MM.1S (cell line): ENCODE data around the gene PRKCE.

Experiments
- DNase-seq: peaks from one replicate; pipeline ENCODE4 v3.0.0-alpha.2; 2015
- H2AFZ ChIP-seq: fragments of 300-600 bp; sonication (generic); 2 replicates; pipeline ENCODE4 v1.6.0; 2016; ENCODE audit warnings: antibody characterized with exemption, low read length
- H3F3A ChIP-seq: fragments of 300-600 bp; sonication (generic); 2 replicates; pipeline ENCODE4 v1.6.1; 2016; ENCODE audit warnings: mild to moderate bottlenecking, antibody characterized with exemption, low read length, moderate library complexity, mixed read lengths; ENCODE audit not compliant: insufficient read depth
- H3K27ac ChIP-seq: fragments of 300-600 bp; sonication (generic); 2 replicates; pipeline ENCODE4 v1.5.1; 2016; ENCODE audit warnings: mild to moderate bottlenecking, low read length
- H3K27me3 ChIP-seq: fragments of 300-600 bp; sonication (generic); replicated peaks from 2 replicates; pipeline ENCODE4 v1.6.0; 2016; ENCODE audit warnings: low read length; ENCODE audit not compliant: insufficient read depth
- H3K36me3 ChIP-seq: fragments of 300-600 bp; sonication (generic); replicated peaks from 2 replicates; pipeline ENCODE4 v1.6.1; 2016; ENCODE audit warnings: mild to moderate bottlenecking, low read length, mixed read lengths; ENCODE audit not compliant: insufficient read depth
- H3K4me1 ChIP-seq: fragments of 300-600 bp; sonication (generic); 2 replicates; pipeline ENCODE4 v1.6.1; 2016; ENCODE audit warnings: low read length, mixed read lengths
- H3K4me2 ChIP-seq: fragments of 300-600 bp; sonication (generic); 2 replicates; pipeline ENCODE4 v1.6.0; 2016; ENCODE audit warnings: low read depth, low read length
- H3K4me3 ChIP-seq: fragments of 300-600 bp; sonication (generic); 2 replicates; pipeline ENCODE4 v1.5.1; 2016; ENCODE audit warnings: low read length, mixed read lengths
- H3K79me2 ChIP-seq: fragments of 300-600 bp; sonication (generic); 2 replicates; pipeline ENCODE4 v1.6.1; 2016; ENCODE audit warnings: mixed run types, low read length, mixed read lengths
- H3K9ac ChIP-seq: fragments of 300-600 bp; sonication (generic); 2 replicates; pipeline ENCODE4 v1.6.1; 2016; ENCODE audit warnings: low read length, mixed read lengths
- H3K9me2 ChIP-seq: fragments of 300-600 bp; sonication (generic); replicated peaks from 2 replicates; pipeline ENCODE4 v1.6.1; 2016; ENCODE audit warnings: mild to moderate bottlenecking, low read length, mixed read lengths; ENCODE audit not compliant: insufficient read depth
- H3K9me3 ChIP-seq: fragments of 300-600 bp; sonication (generic); replicated peaks from 2 replicates; pipeline ENCODE4 v1.6.1; 2016; ENCODE audit warnings: mild to moderate bottlenecking, low read length, mixed read lengths; ENCODE audit not compliant: insufficient read depth
- H4K20me1 ChIP-seq: fragments of 300-600 bp; sonication (generic); 2 replicates; pipeline ENCODE4 v1.6.1; 2016; ENCODE audit warnings: mild to moderate bottlenecking, low read length, moderate library complexity, mixed read lengths; ENCODE audit not compliant: insufficient read depth
- EZH2 ChIP-seq: fragments of 300-600 bp; sonication (generic); optimal IDR thresholded peaks from 2 replicates; pipeline ENCODE3; 2017; ENCODE audit warnings: low read depth, mild to moderate bottlenecking, antibody characterized with exemption, low read length, mixed read lengths
- EZH2phosphoT487 ChIP-seq: fragments of 300-600 bp; sonication (generic); IDR thresholded peaks from 2 replicates; pipeline ENCODE4 v1.6.1; 2018; ENCODE audit warnings: antibody characterized with exemption, low read length
- TF ChIP-seq, protein P1 (sequence below): fragments of 300-600 bp; sonication (generic); IDR thresholded peaks from 2 replicates; pipeline ENCODE4 v1.5.1; 2016; ENCODE audit warnings: antibody characterized with exemption, low read length, mixed read lengths

The PRKCE gene

DNA sequence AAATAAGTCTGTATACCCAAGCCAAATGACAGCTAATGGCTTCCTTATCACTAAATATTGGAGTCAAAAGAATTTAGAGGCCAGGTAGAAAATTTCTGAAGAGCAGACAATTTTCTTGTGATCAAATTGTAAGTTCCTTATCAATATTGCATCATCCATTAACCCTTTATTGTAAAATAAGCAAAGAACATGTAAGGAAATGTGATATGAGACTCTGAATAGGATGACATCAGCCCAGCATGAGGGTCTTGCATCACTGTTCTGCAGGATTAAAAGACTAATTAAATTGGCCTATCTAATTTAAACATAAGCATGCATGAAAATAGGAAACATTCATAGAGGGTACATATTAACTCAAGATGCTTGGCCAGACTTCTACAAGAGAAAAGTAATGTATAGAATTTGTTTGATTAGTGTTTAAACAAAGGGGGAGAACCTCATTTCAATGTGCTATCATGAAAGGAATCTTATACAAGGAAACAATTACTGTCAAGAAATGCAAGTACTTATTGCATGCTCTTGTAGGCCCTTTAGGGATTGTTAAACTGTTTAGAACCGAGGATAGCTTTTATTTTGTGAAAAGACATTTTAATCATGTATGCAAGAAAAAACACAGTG is 302.9 kb downstream of the PRKCE start:
- H3K27ac ChIP-seq = no peak overlapping the region
- H3K4me1 ChIP-seq = peaks cover 15% of the 10 kb centered on the region
- H3K9me3 ChIP-seq = no peaks in the 10 kb centered on the region
- DNase-seq = no peak
- H3K9me2 ChIP-seq = no peaks in the 10 kb centered on the region
- H3K4me3 ChIP-seq = no peak overlapping the region
- peaks cover 8% of the 10 kb centered on the region; the same call in 1 of the 2 replicates for H3F3A ChIP-seq
- H3K79me2 ChIP-seq = no peaks in the 10 kb centered on the region
- no peak overlapping the region for H2AFZ ChIP-seq
- TF ChIP-seq, protein P1, sequence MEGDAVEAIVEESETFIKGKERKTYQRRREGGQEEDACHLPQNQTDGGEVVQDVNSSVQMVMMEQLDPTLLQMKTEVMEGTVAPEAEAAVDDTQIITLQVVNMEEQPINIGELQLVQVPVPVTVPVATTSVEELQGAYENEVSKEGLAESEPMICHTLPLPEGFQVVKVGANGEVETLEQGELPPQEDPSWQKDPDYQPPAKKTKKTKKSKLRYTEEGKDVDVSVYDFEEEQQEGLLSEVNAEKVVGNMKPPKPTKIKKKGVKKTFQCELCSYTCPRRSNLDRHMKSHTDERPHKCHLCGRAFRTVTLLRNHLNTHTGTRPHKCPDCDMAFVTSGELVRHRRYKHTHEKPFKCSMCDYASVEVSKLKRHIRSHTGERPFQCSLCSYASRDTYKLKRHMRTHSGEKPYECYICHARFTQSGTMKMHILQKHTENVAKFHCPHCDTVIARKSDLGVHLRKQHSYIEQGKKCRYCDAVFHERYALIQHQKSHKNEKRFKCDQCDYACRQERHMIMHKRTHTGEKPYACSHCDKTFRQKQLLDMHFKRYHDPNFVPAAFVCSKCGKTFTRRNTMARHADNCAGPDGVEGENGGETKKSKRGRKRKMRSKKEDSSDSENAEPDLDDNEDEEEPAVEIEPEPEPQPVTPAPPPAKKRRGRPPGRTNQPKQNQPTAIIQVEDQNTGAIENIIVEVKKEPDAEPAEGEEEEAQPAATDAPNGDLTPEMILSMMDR = no peak
- TF ChIP-seq EZH2phosphoT487 = no peak
- TF ChIP-seq EZH2 = no peak
- H3K27me3 ChIP-seq = no peaks in the 10 kb centered on the region
- no peak overlapping the region for H3K4me2 ChIP-seq
- no peaks in the 10 kb centered on the region for H3K36me3 ChIP-seq
- no peak overlapping the region for H3K9ac ChIP-seq
- H4K20me1 ChIP-seq = no peaks in the 10 kb centered on the region

DNA sequence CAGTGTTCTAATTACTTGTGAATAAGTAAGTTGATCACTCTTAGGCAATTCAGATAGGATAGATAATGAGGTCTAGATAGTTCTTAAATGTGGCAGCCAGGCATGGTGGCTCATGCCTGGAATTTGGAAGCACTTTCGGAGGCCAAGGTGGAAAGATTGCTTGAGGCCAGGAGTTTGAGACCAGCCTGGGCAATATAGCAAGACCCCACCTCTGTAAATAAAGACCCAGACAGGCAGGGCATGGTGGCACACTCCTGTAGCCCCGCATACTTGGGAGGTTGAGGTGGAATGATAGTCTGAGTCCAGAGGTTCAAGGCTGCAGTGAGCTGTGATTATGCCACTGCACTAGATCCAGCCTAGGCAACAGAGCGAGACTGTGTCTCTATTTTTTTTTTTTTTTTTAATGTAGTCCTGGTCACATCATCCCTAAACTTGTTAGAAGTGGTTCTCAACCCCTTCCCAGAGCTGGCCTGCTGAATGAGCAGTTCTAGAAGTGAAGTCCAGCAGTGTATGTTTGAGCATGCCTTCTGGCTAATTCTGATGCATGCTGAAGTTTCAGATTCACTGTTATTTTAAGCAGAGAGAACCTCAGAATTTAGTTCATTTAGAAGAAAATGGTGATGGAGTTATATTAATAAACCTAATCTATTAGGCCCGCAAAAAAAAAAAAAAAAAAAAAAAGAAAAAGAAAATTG is 306.2 kb downstream of the PRKCE start:
- H3K4me3 ChIP-seq = no peak overlapping the region
- H3K9ac ChIP-seq = no peak overlapping the region
- peak overlapping the region; percentile 42; the same call in 1 of the 2 replicates for H3K27ac ChIP-seq
- H2AFZ ChIP-seq = no peak overlapping the region
- H3K4me1 ChIP-seq = peaks cover 17% of the 10 kb centered on the region
- peaks cover 8% of the 10 kb centered on the region; the same call in 1 of the 2 replicates for H3F3A ChIP-seq
- no peaks in the 10 kb centered on the region for H3K27me3 ChIP-seq
- no peak overlapping the region for H3K4me2 ChIP-seq
- no peaks in the 10 kb centered on the region for H3K9me3 ChIP-seq
- peak; percentile 86 for DNase-seq
- no peaks in the 10 kb centered on the region for H3K36me3 ChIP-seq
- no peaks in the 10 kb centered on the region for H3K79me2 ChIP-seq
- H4K20me1 ChIP-seq = no peaks in the 10 kb centered on the region
- H3K9me2 ChIP-seq = no peaks in the 10 kb centered on the region
- TF ChIP-seq EZH2 (no peak), EZH2phosphoT487 (no peak)
- TF ChIP-seq, protein P1 = no peak

DNA sequence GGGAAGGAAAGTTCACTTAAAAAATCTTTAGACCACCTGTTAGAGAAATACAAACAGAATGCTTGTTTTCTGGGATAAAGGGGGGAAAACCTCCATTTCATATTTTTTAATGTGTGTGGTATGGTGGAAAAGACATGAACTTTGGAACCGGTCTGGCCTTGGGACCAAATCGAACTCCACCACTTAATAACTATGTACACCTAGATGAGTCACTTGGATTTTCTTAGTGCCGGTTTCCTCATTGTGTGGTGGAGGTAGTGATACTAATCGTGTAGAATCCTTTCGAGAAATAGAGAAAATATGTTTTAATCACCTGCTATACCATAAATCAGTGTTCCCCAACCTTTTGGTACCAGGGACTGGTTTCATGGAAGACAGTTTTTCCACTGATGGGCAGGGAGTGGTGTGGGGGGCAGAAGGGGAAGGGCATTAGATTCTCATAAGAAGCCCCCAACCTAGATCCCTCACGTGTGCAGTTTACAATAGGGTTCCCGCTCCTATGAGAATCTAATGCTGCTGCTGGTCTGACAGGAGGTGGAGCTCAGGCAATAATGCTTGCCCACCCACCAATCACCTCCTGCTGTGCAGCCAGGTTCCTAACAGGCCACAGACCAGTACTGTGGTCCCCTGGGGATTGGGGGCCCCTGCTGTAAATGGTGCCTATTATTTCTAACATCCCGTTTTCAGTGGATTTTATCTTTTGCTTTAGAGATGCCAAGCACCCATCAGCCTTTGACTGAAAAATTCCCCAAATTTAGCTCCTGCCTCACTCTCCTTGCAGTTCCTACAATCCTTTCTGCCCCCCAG is 308.8 kb downstream of the PRKCE start:
- H3K9ac ChIP-seq = no peak overlapping the region
- H3F3A ChIP-seq = peaks cover 8% of the 10 kb centered on the region; the same call in 1 of the 2 replicates
- H2AFZ ChIP-seq = no peak overlapping the region
- H3K27me3 ChIP-seq = no peaks in the 10 kb centered on the region
- no peaks in the 10 kb centered on the region for H3K79me2 ChIP-seq
- H3K36me3 ChIP-seq = no peaks in the 10 kb centered on the region
- no peak overlapping the region for H3K27ac ChIP-seq
- TF ChIP-seq EZH2phosphoT487 (no peak), EZH2 (no peak)
- TF ChIP-seq, protein P1 = no peak
- no peaks in the 10 kb centered on the region for H3K9me2 ChIP-seq
- no peaks in the 10 kb centered on the region for H4K20me1 ChIP-seq
- peaks cover 17% of the 10 kb centered on the region for H3K4me1 ChIP-seq
- H3K4me2 ChIP-seq = no peak overlapping the region
- H3K4me3 ChIP-seq = no peak overlapping the region
- H3K9me3 ChIP-seq = no peaks in the 10 kb centered on the region
- no peak for DNase-seq
